Stomach (tissue), 9 donors: ENCODE results near the gene LRRC56. TPM values are rescaled to one million over a fixed set of nuclear protein-coding genes. Genes with fewer than 3 reads are reported as not detected.

Experiments
- DNase-seq, 2 donors: peaks; one replicate each; pipeline versions ENCODE4 v3.0.0 to v3.0.0-alpha.2; 2013 to 2019
- H3K27ac ChIP-seq, 5 donors: fragments of 200-600 bp in 4 of 5; sonication (generic) in 4 of 5; one replicate each; pipeline ENCODE4 v1.5.1; 2013 to 2019; ENCODE audit warnings: mild to moderate bottlenecking in 1 of 5, moderate library complexity in 1 of 5
- H3K27me3 ChIP-seq, 3 donors: fragments of 200-600 bp; sonication (generic); one replicate each; pipeline ENCODE4 v1.5.1; 2017 to 2019; ENCODE audit warnings: mixed run types in 1 of 3
- H3K36me3 ChIP-seq, 4 donors: fragments of 200-600 bp; sonication (generic); 1 replicate in 3 of 4; 2 replicates in 1 of 4; pipeline ENCODE4 v1.5.1; 2016 to 2019
- H3K4me1 ChIP-seq, 4 donors: fragments of 200-600 bp; sonication (generic); one replicate each; pipeline ENCODE4 v1.5.1; 2016 to 2019
- H3K4me3 ChIP-seq, 4 donors: fragments of 200-600 bp; sonication (generic) in 3 of 4; one replicate each; pipeline ENCODE4 v1.5.1; 2016 to 2019; ENCODE audit warnings: mild to moderate bottlenecking in 1 of 4
- H3K9me3 ChIP-seq, 4 donors: fragments of 200-600 bp; sonication (generic); one replicate each; pipeline ENCODE4 v1.5.1; 2016 to 2019
- EP300 ChIP-seq: sonication (generic); formaldehyde crosslinking; IDR thresholded peaks from one replicate; pipeline ENCODE4 v1.6.1; 2017; ENCODE audit warnings: antibody characterized with exemption
- POLR2A ChIP-seq, 4 donors: fragments of 450-650 bp; IDR thresholded peaks; one replicate each; pipeline ENCODE4 v1.6.1; 2016; ENCODE audit warnings: antibody characterized with exemption in 4 of 4, control low read depth in 2 of 4, mild to moderate bottlenecking in 1 of 4, moderate library complexity in 1 of 4
- POLR2AphosphoS5 ChIP-seq, 3 donors: sonication (generic); formaldehyde crosslinking; IDR thresholded peaks; one replicate each; pipeline ENCODE4 v1.6.1; 2016; ENCODE audit warnings: antibody characterized with exemption in 3 of 3
- WGBS, 5 donors: extraction: QIAGEN DNeasy Blood & Tissue Kit in 3 of 5; methylation state at CpG; one replicate each; pipeline versions ENCODE4 v1.1.5 to v1.1.7; 2013 to 2018; 5-methylcytosine and 5-hydroxymethylcytosine counted together
- intact Hi-C: fragments of 100-400 bp; cut with DNase I; formaldehyde crosslinking; loops from one replicate; pipeline ENCODE4 v1.15.1; 2023; ENCODE audit warnings: low total_unique reads
- polyA plus RNA-seq, 3 donors: library from polyadenylated mRNA; stranded (reverse); fragments of 200-250 nt; gene quantifications; one replicate each; pipeline ENCODE4 v1.2.3, GENCODE V29; 2013
- total RNA-seq, 5 donors: library from RNA; depleted of rRNA; stranded (reverse); fragments of >200 nt; gene quantifications; one replicate each; pipeline versions ENCODE4 v1.1.0 to v1.2.3, GENCODE V29; 2014 to 2016
- TF ChIP-seq, protein P1 (sequence below), 7 experiments: fragments of 450-650 bp in 4 of 7; fragments of 200-600 bp in 3 of 7; sonication (generic) in 3 of 7; IDR thresholded peaks; one replicate each; pipeline ENCODE4 v1.5.1; 2016 to 2019; ENCODE audit warnings: antibody characterized with exemption in 7 of 7, control low read depth in 2 of 7, mild to moderate bottlenecking in 1 of 7
- donor health status: healthy with polysubstance abuse.
- donor health status: Bipolar disorder and iron deficiency.
- donor health status: healthy.

LRRC56 gene
- total and polyA plus RNA-seq, 8 donors, result 0.18 to 8.1 (median 2.9) TPM; not detected in 1

DNA sequence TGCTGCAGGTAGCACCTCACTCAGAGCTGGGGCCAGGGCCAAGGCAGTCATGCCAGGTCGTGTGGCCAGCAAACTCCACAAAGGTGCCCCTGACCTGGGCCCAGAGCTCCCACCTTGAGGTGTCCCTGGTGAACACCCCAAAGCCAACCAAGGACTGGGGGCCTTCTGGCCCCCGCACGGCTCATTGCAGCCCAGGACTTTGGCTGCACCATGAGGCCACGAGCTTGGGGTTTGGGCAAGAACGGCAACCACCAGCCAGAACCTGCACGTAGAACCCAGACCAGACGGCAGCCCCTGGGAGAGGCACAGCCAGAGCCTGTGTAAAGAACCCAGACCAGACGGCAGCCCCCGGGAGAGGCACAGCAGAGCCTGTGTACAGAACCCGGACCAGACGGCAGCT, 7.8 kb downstream of the LRRC56 start:
- H3K36me3 ChIP-seq, result peaks cover 0 to 1% (median 0%) of the 10 kb centered on the region in 4 donors
- H3K4me3 ChIP-seq, result no peak overlapping the region
- WGBS, 5 donors, result 82 to 94% (median 93%) methylated on average over 6 to 11 of the region's 11 CpGs

DNA sequence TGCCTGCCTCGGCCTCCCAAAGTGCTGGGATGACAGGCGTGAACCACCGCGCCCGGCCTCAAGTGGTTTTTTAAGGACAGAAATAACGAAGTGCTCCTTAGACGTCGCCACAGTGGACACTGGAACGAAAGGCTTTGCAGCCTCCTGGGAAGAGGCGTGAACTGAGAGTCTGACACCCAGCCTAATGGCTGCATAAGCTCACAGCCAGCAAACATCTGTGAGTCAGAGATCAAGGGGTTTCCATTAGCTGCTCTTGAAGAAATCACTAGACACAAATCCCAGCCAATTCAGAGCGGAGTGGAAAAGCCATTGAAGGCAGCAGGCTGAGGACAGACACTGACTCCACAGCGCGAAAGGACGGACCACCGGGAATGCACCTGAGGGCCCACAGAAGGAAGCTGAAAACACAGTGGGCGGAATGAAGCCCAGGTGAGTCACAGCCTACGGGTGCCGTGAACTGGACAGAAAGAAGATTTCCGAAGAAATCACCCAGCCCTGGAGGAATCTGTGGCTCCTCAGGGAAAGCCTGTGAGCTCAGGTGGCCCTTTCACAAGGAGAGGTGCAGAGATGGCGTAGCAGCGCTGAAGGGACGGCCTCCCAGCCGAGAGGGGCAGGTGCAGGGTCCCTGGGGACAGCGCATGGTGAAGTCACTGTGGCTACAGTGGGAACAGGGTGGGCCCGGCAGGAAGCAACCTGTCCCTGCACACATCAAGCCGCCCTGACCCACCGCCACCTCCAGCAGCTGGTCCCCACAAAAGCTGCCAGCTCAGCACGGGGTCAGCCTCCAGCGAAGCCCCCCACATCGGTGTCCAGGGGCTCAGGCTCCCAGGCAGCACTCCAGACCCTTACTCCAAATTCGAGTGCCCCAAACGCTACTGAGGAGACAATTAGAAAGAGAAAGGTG, 11.6 kb downstream of the LRRC56 start:
- WGBS, 5 donors, result 84 to 90% (median 86%) methylated on average over 26 to 32 of the region's 32 CpGs
- Histone ChIP-seq H3K4me1 (peaks cover 0 to 3% (median 1%) of the 10 kb centered on the region in 4 donors), H3K27ac (no peak overlapping the region), H3K9me3 (no peaks in the 10 kb centered on the region), H3K27me3 (peaks cover 0 to 35% (median 11%) of the 10 kb centered on the region in 3 donors), H3K4me3 (no peak overlapping the region), H3K36me3 (peaks cover 0 to 5% (median 0%) of the 10 kb centered on the region in 4 donors)
- TF ChIP-seq POLR2AphosphoS5 (IDR thresholded peaks at IDR 0.05), result no peak
- no peak for TF ChIP-seq EP300
- TF ChIP-seq POLR2A (IDR thresholded peaks at IDR 0.05), result no peak
- TF ChIP-seq, protein P1, sequence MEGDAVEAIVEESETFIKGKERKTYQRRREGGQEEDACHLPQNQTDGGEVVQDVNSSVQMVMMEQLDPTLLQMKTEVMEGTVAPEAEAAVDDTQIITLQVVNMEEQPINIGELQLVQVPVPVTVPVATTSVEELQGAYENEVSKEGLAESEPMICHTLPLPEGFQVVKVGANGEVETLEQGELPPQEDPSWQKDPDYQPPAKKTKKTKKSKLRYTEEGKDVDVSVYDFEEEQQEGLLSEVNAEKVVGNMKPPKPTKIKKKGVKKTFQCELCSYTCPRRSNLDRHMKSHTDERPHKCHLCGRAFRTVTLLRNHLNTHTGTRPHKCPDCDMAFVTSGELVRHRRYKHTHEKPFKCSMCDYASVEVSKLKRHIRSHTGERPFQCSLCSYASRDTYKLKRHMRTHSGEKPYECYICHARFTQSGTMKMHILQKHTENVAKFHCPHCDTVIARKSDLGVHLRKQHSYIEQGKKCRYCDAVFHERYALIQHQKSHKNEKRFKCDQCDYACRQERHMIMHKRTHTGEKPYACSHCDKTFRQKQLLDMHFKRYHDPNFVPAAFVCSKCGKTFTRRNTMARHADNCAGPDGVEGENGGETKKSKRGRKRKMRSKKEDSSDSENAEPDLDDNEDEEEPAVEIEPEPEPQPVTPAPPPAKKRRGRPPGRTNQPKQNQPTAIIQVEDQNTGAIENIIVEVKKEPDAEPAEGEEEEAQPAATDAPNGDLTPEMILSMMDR (IDR thresholded peaks at IDR 0.05), result no peak
- DNase-seq, result no peak
- intact Hi-C loops, result no loop called here

More for the DNA sequence above, 7.8 kb downstream of the LRRC56 start:
- TF ChIP-seq, protein P1 (IDR thresholded peaks at IDR 0.05), result no peak
- TF ChIP-seq POLR2A (IDR thresholded peaks at IDR 0.05), result no peak
- TF ChIP-seq POLR2AphosphoS5 (IDR thresholded peaks at IDR 0.05), result no peak
- TF ChIP-seq EP300, result no peak
- Histone ChIP-seq H3K27ac (no peak overlapping the region), H3K27me3 (no peaks in the 10 kb centered on the region), H3K4me1 (no peaks in the 10 kb centered on the region), H3K9me3 (no peaks in the 10 kb centered on the region)
- intact Hi-C loops, result no loop called here
- peak in 1 of 2 donors; percentile 3 for DNase-seq

DNA sequence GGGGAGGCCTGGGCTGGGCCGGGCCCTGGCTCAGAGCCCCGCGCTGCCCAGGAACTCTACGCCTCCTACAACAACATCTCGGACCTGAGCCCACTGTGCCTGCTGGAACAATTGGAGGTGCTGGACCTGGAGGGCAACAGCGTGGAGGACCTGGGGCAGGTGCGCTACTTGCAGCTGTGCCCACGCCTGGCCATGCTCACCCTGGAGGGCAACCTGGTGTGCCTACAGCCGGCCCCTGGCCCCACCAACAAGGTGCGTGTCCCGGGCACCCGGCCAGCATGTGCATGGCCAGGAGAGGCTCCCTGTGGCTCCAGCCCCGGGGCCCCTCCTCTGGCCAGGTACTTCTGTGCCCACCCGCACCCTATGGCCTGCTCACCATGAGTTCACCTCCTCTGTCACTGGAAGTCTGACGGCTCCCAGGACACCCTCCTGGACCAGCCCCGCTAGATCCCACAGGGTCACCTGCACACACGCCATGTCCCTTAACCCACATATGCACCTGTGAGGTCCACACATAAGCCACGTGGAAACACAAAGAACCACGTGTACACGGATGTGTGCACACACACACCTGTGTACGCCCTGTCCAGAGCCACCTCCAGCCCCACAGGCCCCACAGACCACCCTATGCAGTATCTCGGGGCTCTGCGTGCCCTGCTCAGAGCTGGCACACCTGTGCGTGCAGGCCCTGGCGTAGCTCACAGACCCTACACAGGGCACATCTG, 12.9 kb downstream of the LRRC56 start:
- TF ChIP-seq, protein P1 (IDR thresholded peaks at IDR 0.05), result no peak
- no peak for TF ChIP-seq POLR2A (IDR thresholded peaks at IDR 0.05)
- no peak for TF ChIP-seq EP300
- TF ChIP-seq POLR2AphosphoS5 (IDR thresholded peaks at IDR 0.05), result no peak
- whole genome bisulfite sequencing, 5 donors, result 86 to 95% (median 92%) methylated on average over 13 to 25 of the region's 25 CpGs
- H3K27me3 ChIP-seq, result peaks cover 0 to 47% (median 22%) of the 10 kb centered on the region in 3 donors
- H3K4me1 ChIP-seq, result peaks cover 12 to 15% (median 13%) of the 10 kb centered on the region in 4 donors
- no peak overlapping the region for H3K4me3 ChIP-seq
- DNase-seq, result no peak
- intact Hi-C loops, result no loop called here
- no peak overlapping the region for H3K27ac ChIP-seq
- peaks cover 0 to 5% (median 0%) of the 10 kb centered on the region in 4 donors for H3K36me3 ChIP-seq
- no peaks in the 10 kb centered on the region for H3K9me3 ChIP-seq

DNA sequence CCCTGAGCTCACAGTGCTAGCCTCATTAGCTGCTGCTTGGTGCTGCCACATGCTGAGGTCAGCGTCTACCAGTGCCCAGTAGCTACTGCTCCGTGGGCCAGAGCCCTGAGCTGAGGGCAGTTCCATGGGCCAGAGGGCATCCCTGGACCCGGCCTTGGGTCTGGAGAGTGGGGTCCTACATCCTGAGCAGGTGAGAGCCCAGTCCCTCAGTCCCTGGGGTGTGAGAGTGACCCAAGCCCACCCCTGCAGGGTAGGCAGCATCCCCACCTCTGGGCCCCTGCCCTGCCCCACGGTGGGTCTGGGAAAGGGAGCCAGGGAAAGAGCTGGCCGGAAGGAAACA, 13.4 kb downstream of the LRRC56 start:
- peaks cover 0 to 52% (median 27%) of the 10 kb centered on the region in 3 donors for H3K27me3 ChIP-seq
- intact Hi-C loops, result no loop called here
- DNase-seq, result no peak
- no peak overlapping the region for H3K4me3 ChIP-seq
- H3K36me3 ChIP-seq, result peaks cover 0 to 5% (median 0%) of the 10 kb centered on the region in 4 donors
- H3K27ac ChIP-seq, result no peak overlapping the region
- WGBS, 5 donors, result 84 to 100% (median 86%) methylated on average over 2 to 5 of the region's 5 CpGs; no CpG with 5 or more reads in 1 of the 5 donors
- TF ChIP-seq EP300 (no peak), POLR2A (IDR thresholded peaks at IDR 0.05) (no peak), POLR2AphosphoS5 (IDR thresholded peaks at IDR 0.05) (no peak)
- TF ChIP-seq, protein P1 (IDR thresholded peaks at IDR 0.05), result no peak
- no peaks in the 10 kb centered on the region for H3K9me3 ChIP-seq
- peaks cover 17 to 21% (median 19%) of the 10 kb centered on the region in 4 donors for H3K4me1 ChIP-seq
